Sigmoid colon (tissue), 4 donors: ENCODE data around the gene SEC24B.

Experiments used
- POLR2AphosphoS5 ChIP-seq, 4 donors: sonication (generic); formaldehyde crosslinking; IDR thresholded peaks; one replicate each; pipeline ENCODE4 v1.6.1; 2017; ENCODE audit warnings: antibody characterized with exemption in 4 of 4
- TF ChIP-seq, protein P1 (sequence below), 4 experiments: fragments of 450-650 bp in 3 of 4; fragments of 200-600 bp in 1 of 4; IDR thresholded peaks; one replicate each; pipeline ENCODE4 v1.5.1; 2016 to 2019; ENCODE audit warnings: antibody characterized with exemption in 4 of 4, mild to moderate bottlenecking in 3 of 4, moderate library complexity in 2 of 4

DNA sequence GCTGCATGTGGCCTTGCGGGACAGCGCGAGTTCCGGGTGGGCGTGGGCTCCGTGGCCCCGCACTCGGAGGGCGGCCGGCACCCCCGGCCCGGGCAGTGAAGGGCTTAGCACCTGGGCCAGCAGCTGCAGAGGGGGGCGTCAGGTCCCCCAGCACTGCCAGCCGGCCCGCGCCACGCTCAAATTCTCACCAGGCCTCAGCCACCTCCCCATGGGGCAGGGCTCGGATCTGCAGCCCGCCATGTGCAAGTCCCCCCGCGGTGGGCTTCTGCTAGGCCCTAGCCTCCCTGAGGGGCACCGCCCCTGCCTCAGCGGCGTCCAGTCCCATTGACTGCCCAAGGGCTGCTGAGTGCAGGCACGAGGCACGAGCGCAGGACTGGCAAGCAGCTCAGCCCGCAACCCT lies 123.8 kb downstream of the SEC24B start:
- TF ChIP-seq, protein P1, sequence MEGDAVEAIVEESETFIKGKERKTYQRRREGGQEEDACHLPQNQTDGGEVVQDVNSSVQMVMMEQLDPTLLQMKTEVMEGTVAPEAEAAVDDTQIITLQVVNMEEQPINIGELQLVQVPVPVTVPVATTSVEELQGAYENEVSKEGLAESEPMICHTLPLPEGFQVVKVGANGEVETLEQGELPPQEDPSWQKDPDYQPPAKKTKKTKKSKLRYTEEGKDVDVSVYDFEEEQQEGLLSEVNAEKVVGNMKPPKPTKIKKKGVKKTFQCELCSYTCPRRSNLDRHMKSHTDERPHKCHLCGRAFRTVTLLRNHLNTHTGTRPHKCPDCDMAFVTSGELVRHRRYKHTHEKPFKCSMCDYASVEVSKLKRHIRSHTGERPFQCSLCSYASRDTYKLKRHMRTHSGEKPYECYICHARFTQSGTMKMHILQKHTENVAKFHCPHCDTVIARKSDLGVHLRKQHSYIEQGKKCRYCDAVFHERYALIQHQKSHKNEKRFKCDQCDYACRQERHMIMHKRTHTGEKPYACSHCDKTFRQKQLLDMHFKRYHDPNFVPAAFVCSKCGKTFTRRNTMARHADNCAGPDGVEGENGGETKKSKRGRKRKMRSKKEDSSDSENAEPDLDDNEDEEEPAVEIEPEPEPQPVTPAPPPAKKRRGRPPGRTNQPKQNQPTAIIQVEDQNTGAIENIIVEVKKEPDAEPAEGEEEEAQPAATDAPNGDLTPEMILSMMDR (IDR thresholded peaks at IDR 0.05), result no peak
- no peak for TF ChIP-seq POLR2AphosphoS5 (IDR thresholded peaks at IDR 0.05)
